Inferior parietal cortex (tissue), 1 donor: ENCODE measurements around the gene PTRH1.
A peak's percentile ranks its signal among the peaks of the same experiment; 100 is the strongest.

Source experiments
- DNase-seq: peaks from one replicate; pipeline ENCODE4 v3.0.0-alpha.2; 2016; ENCODE audit errors: extremely low spot score

PTRH1 gene

DNA sequence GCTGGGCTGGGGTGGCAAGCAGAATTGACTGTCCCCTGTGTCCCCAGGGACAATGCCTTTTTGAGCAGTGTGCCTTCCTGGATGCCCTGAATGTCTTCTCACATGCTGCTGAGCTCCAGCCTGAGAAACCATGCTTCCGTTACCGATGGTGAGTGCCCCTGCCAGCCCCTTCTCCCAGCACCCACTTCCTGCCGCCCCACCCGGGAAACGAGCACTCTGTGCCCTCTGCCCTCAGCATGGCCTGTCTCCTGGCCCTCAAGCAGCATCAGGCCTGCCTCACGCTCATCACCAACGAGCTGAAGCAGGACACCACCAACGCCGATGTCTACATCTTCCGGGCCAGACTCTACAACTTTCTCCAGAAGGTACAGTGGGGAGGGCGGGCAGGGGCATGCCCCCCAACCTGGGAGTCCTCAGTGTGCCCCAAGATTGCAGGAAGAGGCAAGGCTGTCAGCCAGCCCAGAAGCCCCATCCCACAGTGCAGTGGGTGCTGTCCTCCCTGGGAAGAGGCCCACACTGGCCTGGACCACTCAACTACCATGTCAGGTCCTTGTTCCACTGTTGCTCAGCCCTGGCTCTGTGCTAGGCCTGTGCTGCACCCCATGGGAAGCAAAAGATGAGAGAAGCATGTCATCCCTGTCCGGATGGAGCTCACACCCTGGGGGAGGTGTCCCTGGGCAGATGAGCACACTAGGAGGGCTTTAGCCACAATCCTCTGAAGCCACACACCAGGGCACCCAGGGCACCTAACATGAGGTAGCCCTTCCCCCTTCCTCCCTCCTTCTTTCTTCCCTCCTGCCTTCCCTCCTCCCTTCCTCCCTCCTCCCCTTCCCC is 4.8 kb upstream of the PTRH1 start:
- DNase-seq, result no peak

GRCh38 chr9:127717766-127718165 is 2.3 kb upstream of the PTRH1 start:
- no peak for DNase-seq

DNA sequence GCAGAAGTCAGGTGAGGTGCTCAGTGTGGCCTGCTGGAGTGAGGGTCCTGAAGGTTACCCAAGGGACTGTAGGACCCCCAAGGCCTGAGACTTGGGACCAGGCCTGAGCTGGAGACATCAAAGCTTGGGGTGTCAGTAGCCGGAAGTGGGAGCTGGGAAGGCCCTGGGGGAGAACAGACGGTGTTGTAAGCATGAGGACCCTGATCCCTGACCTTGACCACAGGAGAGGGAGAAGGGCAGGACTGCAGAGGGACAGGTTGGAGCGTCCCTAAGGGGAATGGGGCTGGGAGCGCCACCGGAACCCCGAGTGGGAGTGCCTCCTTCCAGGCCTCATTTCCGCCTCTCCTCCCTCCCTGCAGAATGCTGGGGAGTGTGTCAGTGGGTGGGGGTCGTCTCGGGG is 949 bp upstream of the PTRH1 start:
- no peak for DNase-seq

- DNase-seq, result no peak
Observed at GRCh38 chr9:127714951-127715469, 453 bp downstream of the PTRH1 start.

DNA sequence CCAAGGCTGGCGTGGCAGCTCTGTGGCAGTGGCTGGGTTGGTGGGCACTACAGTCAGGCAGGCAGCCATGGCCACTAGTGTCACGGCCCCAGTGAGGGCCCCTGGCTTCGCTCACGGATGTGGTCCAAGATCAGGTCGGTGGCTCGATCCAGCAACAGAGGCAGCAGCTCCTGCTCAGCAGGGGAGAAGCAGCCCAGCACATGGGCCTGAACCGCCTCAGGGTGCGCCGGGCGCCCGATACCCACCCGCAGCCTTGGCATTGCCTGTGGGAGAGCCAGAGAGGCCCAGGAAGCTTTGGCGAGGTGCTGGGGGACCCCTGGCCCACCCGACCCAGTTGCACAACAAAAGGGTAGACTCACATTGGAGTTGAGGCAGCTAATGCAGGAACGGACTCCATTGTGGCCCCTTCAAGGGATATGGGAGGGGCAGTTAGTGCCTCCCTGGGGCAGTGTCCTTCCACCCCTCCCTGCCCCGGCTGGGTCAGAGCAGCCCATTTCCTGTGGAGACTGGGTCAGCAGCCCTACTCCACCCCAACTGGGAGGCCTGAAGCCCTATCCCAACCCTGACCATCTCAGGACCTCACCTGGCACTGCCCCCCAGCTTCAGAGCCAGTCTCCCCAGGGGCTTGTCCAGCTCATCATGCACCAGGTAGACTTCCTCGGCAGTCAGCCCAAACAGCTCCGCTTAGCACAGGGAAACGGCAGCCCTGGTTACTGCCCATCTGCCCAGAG is 1.3 kb downstream of the PTRH1 start:
- no peak for DNase-seq

- no peak for DNase-seq
Observed at GRCh38 chr9:127712867-127713266, 2.6 kb downstream of the PTRH1 start.

DNA sequence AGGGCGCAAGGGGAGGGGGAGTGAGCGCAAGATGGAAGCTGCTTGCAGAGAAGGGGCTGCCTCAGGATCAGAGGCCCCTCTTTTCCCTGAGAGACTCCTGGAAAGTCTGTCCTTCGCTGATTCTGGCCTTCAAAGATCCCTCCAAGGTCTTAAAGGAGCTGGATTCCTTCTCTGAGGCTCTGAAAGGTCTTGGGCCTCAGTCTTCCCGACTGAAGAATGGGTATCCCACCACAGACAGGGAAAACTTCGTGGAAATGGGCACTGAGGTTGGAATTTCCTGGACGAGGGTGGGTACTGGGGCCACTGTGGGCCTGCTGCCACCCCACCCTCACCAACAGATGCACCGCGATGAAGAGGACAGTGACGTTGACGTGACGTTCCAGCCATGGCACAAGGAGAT is 3.1 kb downstream of the PTRH1 start:
- DNase-seq, result no peak

DNA sequence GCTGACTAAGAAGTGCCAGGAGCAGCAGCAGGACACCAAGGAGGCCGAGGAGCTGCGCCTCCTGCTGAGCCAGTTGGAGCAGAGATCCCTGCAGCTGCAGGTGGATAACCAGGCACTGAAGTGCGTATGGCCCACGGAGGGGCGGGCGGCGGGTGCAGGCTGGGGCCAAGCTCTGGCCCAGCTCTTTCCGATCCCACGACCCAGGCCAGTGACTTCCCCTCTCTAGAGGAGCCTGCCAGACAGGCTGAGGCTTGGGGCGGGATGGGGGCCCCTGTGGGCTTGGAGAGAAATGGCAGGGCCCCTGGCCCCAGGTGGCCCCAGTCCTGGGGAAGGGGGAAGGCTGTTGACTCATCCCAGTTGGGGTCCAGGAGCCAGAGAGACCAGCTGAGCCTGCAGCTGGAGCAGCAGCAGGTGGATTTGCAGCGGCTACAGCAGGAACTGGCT is 3.6 kb downstream of the PTRH1 start:
- DNase-seq, result no peak

DNA sequence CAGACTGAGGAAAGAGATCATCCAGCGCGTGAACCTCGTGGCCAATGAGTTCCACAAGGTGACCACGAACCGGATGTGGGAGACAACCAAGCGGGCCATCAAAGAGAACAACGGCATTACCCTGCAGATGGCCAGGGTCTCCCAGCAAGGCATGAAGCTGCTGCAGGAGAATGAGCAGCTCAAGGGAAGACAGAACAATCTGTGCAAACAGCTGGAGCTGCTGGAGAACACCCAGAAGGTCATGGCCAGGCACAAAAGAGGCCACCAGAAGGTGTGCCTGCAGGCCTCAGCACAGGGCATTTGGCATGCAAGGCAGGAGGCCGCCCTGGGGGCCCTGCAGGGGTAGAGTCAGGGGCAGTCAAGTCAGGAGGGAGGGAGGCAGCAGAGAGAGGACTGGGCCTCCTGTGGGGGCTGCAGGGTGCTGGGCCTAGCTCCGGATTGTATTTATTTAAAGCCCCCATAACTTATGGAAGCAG is 4.2 kb downstream of the PTRH1 start:
- no peak for DNase-seq

- no peak for DNase-seq
Observed at GRCh38 chr9:127710204-127710783, 5.2 kb downstream of the PTRH1 start.

GRCh38 chr9:127708952-127709587 is 6.4 kb downstream of the PTRH1 start:
- DNase-seq, result no peak

DNA sequence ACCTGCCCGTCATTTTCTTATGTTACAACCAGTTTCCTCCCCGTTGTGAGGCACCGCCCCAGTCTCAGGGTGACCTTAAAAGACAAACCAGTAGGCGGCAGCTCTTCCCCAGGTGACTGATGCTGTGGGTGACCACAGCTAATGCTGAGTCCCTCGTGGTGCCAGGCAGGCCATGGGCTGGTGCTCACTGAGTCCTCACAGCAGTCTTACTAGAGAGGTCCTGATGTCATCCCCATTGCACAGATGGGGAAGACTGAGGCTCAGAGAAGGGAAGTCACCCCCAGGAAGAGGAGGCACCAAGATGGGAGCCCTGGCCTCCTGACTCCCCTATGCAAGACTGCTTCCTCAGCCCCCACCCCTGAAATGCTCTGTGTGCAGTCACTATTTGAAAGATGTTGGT is 7.7 kb downstream of the PTRH1 start:
- no peak for DNase-seq

GRCh38 chr9:127706836-127707241 is 8.6 kb downstream of the PTRH1 start, which contains the start of gene CFAP157:
Gene CFAP157, plus strand, starts transcription at chr9:127706988. Its CDS starts 44 bp downstream, at chr9:127707032.
- no peak for DNase-seq

- DNase-seq, result no peak
Observed at GRCh38 chr9:127705577-127706379, 9.7 kb downstream of the PTRH1 start.

- DNase-seq, result peak; percentile 24
Observed at GRCh38 chr9:127703289-127703946, 12.0 kb downstream of the PTRH1 start.

DNA sequence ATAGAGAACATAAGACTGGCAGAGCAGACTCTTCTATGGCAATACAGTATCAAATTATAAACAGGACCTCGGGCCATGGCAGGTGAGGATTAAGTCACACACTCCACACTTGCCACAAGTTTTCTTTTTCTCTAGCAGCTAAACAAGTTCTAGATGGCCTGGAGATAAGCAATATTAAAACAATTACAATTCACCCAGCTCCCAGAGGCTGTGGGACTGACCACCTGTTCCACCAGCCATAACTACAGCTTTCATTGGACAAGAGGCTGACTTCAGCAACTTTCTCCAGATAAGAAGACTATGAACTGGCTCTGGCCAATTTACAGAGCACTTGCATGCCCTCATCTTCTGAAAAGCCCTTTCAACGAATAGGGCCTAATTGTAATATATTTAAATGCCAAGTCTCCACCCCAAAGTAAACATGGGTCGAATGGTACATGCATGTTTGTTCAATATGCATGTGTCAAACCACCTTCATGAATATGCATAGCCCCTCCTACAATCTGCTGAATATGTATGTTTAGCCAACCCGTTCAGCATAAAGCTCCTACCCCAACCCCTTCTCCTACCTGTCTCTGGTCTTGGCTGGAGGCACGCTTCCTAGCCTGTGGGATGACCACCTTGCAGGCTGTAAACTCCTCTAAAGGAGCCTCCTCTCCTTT is 14.7 kb downstream of the PTRH1 start:
- DNase-seq, result no peak

DNA sequence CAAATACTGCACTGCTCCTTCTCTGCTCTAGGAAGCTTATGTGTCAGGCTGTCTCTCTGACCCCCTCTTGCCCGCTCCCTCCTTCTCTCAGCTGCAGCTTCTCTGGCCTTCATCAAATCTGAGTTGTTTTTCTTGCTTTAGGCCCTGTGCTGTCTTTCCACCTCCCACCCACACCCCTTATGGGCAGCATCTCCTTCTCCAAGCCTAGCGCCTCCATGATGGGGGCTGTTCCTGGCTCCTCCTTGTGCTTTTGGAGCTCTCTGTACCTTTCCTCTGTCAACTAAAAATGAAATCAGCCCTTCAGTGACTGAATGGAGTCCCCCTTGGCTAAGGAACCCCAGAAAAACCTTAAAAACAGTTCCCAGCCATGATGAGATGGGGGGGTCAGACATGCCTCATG is 15.3 kb downstream of the PTRH1 start:
- peak; percentile 34 for DNase-seq

DNA sequence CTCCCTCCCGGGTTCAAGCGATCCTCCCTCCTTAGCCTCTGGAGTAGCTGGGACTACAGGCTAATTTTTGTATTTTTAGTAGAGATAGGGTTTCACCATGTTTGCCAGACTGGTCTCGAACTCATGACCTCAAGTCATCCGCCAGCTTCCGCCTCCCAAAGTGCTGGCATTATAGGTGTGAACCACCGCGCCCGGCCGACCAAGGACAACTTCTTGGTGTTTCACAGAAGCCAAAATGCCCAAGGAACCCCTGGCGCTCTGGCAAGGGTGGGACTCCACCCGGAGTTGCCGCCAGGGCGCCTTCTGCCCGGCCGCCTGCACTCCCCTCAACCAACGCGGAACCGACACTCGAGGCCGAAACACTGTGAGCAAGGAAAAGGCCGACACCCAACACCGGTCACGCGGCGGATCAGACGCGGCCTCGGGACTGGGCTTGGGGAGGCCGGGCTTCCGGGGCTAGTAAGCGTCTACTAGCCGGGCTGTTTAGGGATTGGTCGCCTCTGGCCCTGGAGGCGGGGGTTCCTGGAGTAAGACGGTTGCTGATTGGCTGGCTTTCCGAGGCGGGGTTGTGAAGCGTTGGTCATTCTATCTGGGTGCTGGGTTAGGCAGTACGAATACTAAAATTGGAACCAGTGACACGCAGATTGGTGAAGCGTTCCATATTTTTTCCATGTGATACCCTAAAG is 16.3 kb downstream of the PTRH1 start:
- DNase-seq, result peak; percentile 97

GRCh38 chr9:127698386-127698785 is 17.1 kb downstream of the PTRH1 start:
- DNase-seq, result no peak
